CD14-positive monocyte (primary cell): ENCODE measurements around the gene ADAMTS17. TPM values are rescaled to one million over a fixed set of nuclear protein-coding genes. Genes with fewer than 3 reads are reported as not detected.

Experiments used
- DNase-seq, 3 donors: peaks; one replicate each; pipeline ENCODE4 v3.0.0-alpha.2; 2011 to 2022
- H2AFZ ChIP-seq: 2 replicates; pipeline ENCODE4 v1.6.0; 2012; ENCODE audit warnings: mild to moderate bottlenecking, low read depth, low read length, inconsistent platforms; ENCODE audit not compliant: insufficient read depth, poor library complexity, severe bottlenecking
- H3K27ac ChIP-seq, 2 donors: 1 replicate in 1 of 2; 2 replicates in 1 of 2; pipeline ENCODE4 v1.5.1; 2012 to 2013; ENCODE audit warnings: low read length in 2 of 2, control low read depth in 1 of 2, inconsistent platforms in 1 of 2, low read depth in 1 of 2, mild to moderate bottlenecking in 1 of 2
- H3K27me3 ChIP-seq, 2 donors: one replicate each; pipeline versions ENCODE4 v1.6.0 to v1.6.1; 2011 to 2013; ENCODE audit warnings: low read length in 2 of 2; ENCODE audit not compliant: control insufficient read depth in 2 of 2, insufficient read depth in 2 of 2
- H3K36me3 ChIP-seq, 2 donors: replicated peaks in 1 of 2; 1 replicate in 1 of 2; 2 replicates in 1 of 2; pipeline versions ENCODE4 v1.5.1 to v1.6.1; 2012 to 2013; ENCODE audit warnings: low read length in 2 of 2, control low read depth in 1 of 2, inconsistent platforms in 1 of 2, mild to moderate bottlenecking in 1 of 2; ENCODE audit not compliant: insufficient read depth in 2 of 2, control insufficient read depth in 1 of 2
- H3K4me1 ChIP-seq, 2 donors: 1 replicate in 1 of 2; 2 replicates in 1 of 2; pipeline versions ENCODE4 v1.5.1 to v1.6.1; 2012 to 2013; ENCODE audit warnings: low read length in 2 of 2, control low read depth in 1 of 2, inconsistent platforms in 1 of 2, mild to moderate bottlenecking in 1 of 2, moderate library complexity in 1 of 2; ENCODE audit not compliant: insufficient read depth in 2 of 2, control insufficient read depth in 1 of 2
- H3K4me2 ChIP-seq: replicated peaks from 2 replicates; pipeline ENCODE3; 2012; ENCODE audit warnings: low read length, moderate library complexity, mild to moderate bottlenecking; ENCODE audit not compliant: poor library complexity, severe bottlenecking; ENCODE audit errors: extremely low read depth
- H3K4me3 ChIP-seq, 3 experiments: fragments of 200-600 bp in 1 of 3; sonication (generic) in 1 of 3; replicated peaks in 1 of 3; 1 replicate in 2 of 3; 2 replicates in 1 of 3; pipeline ENCODE4 v1.5.1; 2011 to 2013; ENCODE audit warnings: low read length in 3 of 3, mild to moderate bottlenecking in 3 of 3, control low read depth in 2 of 3, low read depth in 2 of 3, inconsistent platforms in 1 of 3, moderate library complexity in 1 of 3
- H3K79me2 ChIP-seq: 2 replicates; pipeline ENCODE4 v1.6.0; 2012; ENCODE audit warnings: mild to moderate bottlenecking, control low read depth, inconsistent platforms, low read length, moderate library complexity; ENCODE audit not compliant: insufficient read depth
- H3K9ac ChIP-seq: 2 replicates; pipeline ENCODE4 v1.6.0; 2017; ENCODE audit warnings: low read length, mild to moderate bottlenecking; ENCODE audit not compliant: insufficient read depth, poor library complexity, severe bottlenecking
- H3K9me3 ChIP-seq, 2 donors: replicated peaks in 1 of 2; 1 replicate in 1 of 2; 2 replicates in 1 of 2; pipeline versions ENCODE4 v1.5.1 to v1.6.1; 2012 to 2013; ENCODE audit warnings: low read length in 2 of 2, control low read depth in 1 of 2; ENCODE audit not compliant: control insufficient read depth in 1 of 2, insufficient read depth in 1 of 2
- H4K20me1 ChIP-seq: 2 replicates; pipeline ENCODE4 v1.6.0; 2012; ENCODE audit warnings: mild to moderate bottlenecking, low read length, control low read depth, moderate library complexity; ENCODE audit not compliant: insufficient read depth
- H3K27ac Mint-ChIP-seq, 7 donors: one replicate each; pipeline ENCODE4 v1.8.0; 2020; ENCODE audit warnings: mild to moderate bottlenecking in 7 of 7, mixed read lengths in 7 of 7, moderate library complexity in 6 of 7, inconsistent platforms in 2 of 7
- H3K27me3 Mint-ChIP-seq, 3 donors: one replicate each; pipeline ENCODE4 v1.8.0; 2021 to 2022; ENCODE audit warnings: low read depth in 3 of 3, mild to moderate bottlenecking in 3 of 3, mixed read lengths in 3 of 3, moderate library complexity in 3 of 3, inconsistent platforms in 1 of 3
- H3K36me3 Mint-ChIP-seq, 2 donors: one replicate each; pipeline ENCODE4 v1.8.0; 2020; ENCODE audit warnings: mixed read lengths in 2 of 2, inconsistent platforms in 1 of 2, mild to moderate bottlenecking in 1 of 2
- H3K4me1 Mint-ChIP-seq: one replicate; pipeline ENCODE4 v1.8.0; 2020; ENCODE audit warnings: mild to moderate bottlenecking, mixed read lengths
- H3K4me3 Mint-ChIP-seq, 2 donors: one replicate each; pipeline ENCODE4 v1.8.0; 2020; ENCODE audit warnings: mild to moderate bottlenecking in 2 of 2, mixed read lengths in 2 of 2, moderate library complexity in 1 of 2
- H3K9me3 Mint-ChIP-seq, 7 donors: one replicate each; pipeline ENCODE4 v1.8.0; 2020 to 2022; ENCODE audit warnings: mixed read lengths in 7 of 7, mild to moderate bottlenecking in 6 of 7, moderate library complexity in 6 of 7, inconsistent platforms in 2 of 7
- WGBS: methylation state at CpG from one replicate; pipeline ENCODE4 v1.1.5; 2013; ENCODE audit warnings: missing lambda C conversion rate; ENCODE audit not compliant: insufficient coverage; 5-methylcytosine and 5-hydroxymethylcytosine counted together
- intact Hi-C, 2 donors: fragments of 100-400 bp; cut with micrococcal nuclease; formaldehyde crosslinking; loops; one replicate each; pipeline versions ENCODE4 v1.15.0 to v1.15.1; 2023
- polyA plus RNA-seq, 3 donors: library from polyadenylated mRNA; depleted of rRNA in 1 of 3; unstranded in 2 of 3; stranded (reverse) in 1 of 3; fragments of 300-500 nt in 2 of 3; fragments of >200 nt in 1 of 3; fragmentation: Illumina TruSeq in 2 of 3; gene quantifications; 1 replicate in 2 of 3; 2 replicates in 1 of 3; pipeline ENCODE4 v1.2.3, GENCODE V29; 2012 to 2021
- TF ChIP-seq, protein P1 (sequence below): fragments of 200-600 bp; IDR thresholded peaks from one replicate; pipeline ENCODE4 v1.8.0; 2022; ENCODE audit warnings: antibody characterized with exemption, mild to moderate bottlenecking

ADAMTS17 gene
- polyA plus RNA-seq, 3 donors = 0.03 to 0.25 TPM; not detected in 1

DNA sequence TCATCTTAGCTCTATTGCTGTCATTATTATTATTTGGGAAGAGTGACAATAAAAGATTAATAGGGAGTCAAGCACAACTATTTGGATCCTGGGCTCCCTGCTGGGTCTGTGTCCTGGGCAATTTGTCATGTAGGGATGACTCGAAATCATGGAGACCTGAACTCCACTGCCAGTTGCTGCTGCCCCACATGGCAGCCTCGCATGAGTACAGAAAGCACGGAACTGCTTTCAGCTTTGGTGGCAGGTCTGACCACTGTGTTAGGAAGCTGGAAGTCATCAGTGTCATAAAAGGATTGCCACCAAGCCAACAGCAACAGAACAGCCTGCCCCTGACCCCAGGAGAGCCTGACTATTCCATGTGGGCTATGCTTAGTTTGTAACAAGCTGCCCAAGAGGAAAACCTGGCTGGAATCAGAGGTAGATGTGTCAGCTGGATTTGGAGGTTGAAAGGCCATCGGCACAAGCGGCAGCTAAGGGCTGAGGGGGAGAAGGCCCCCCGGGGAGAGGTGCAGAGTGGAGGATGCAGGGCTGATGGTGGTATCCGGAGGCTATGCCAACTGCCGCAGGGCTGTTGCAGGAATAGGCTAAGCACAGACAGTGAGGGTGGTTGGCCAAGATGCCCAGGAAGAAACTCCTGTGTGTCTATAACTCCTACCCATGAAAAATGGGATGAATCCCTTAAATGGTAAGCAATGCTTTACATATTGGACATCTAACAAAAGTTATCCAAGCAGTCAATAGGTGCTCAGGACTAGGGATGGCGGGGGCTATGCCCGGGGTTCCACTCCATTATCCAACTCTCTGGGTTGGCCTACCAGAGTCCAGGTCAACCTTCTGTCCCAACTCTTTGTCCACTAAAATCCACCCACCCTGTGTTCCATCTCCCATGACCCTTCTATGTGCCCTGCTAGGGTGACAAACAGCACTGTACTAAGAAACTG lies 291.6 kb downstream of the ADAMTS17 start:
- Histone ChIP-seq H3K4me1 (no peaks in the 10 kb centered on the region), H3K27me3 (no peaks in the 10 kb centered on the region), H3K36me3 (no peaks in the 10 kb centered on the region), H3K4me2 (no peak overlapping the region), H3K27ac (no peak overlapping the region), H3K4me3 (no peak overlapping the region), H2AFZ (no peak overlapping the region), H3K9me3 (peaks cover 19 to 33% of the 10 kb centered on the region in 2 donors), H3K9ac (no peak overlapping the region), H4K20me1 (no peaks in the 10 kb centered on the region), H3K79me2 (no peaks in the 10 kb centered on the region)
- no peaks in the 10 kb centered on the region for H3K36me3 Mint-ChIP-seq
- H3K4me1 Mint-ChIP-seq = peaks cover 5% of the 10 kb centered on the region
- H3K4me3 Mint-ChIP-seq = no peak overlapping the region
- H3K27ac Mint-ChIP-seq = no peak overlapping the region
- peaks cover 9 to 32% (median 13%) of the 10 kb centered on the region in 7 donors for H3K9me3 Mint-ChIP-seq
- peaks cover 2 to 8% (median 4%) of the 10 kb centered on the region in 3 donors for H3K27me3 Mint-ChIP-seq
- 95% methylated on average over 8 of the region's 10 CpGs for WGBS
- intact Hi-C loops = no loop called here
- DNase-seq = no peak
- TF ChIP-seq, protein P1, sequence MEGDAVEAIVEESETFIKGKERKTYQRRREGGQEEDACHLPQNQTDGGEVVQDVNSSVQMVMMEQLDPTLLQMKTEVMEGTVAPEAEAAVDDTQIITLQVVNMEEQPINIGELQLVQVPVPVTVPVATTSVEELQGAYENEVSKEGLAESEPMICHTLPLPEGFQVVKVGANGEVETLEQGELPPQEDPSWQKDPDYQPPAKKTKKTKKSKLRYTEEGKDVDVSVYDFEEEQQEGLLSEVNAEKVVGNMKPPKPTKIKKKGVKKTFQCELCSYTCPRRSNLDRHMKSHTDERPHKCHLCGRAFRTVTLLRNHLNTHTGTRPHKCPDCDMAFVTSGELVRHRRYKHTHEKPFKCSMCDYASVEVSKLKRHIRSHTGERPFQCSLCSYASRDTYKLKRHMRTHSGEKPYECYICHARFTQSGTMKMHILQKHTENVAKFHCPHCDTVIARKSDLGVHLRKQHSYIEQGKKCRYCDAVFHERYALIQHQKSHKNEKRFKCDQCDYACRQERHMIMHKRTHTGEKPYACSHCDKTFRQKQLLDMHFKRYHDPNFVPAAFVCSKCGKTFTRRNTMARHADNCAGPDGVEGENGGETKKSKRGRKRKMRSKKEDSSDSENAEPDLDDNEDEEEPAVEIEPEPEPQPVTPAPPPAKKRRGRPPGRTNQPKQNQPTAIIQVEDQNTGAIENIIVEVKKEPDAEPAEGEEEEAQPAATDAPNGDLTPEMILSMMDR = no peak

DNA sequence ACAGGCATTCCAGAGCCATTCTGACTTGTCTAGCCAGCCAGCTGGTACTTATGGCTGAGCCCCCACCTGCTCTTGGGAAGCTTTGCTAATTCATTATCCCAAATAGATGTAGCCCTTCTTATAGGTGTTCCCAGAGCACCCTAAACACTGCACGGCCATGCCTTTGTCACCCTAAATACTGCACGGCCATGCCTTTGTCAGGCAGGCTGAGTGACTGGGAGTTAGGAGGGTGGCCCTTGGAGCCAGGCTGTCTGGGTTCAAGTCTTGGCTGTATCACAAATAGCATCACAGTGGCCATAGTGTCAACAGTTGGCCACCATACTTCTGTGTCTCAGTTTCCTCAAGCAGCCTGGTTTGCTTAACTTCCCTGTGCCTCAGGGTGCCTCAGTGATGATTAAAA lies 292.3 kb downstream of the ADAMTS17 start:
- H3K4me3 ChIP-seq = no peak overlapping the region
- WGBS = 80% methylated on average over 2 of the region's 2 CpGs

More for the DNA sequence above, 292.3 kb downstream of the ADAMTS17 start:
- Mint-ChIP-seq H3K27ac (no peak overlapping the region), H3K27me3 (peaks cover 2 to 8% (median 4%) of the 10 kb centered on the region in 3 donors), H3K36me3 (no peaks in the 10 kb centered on the region), H3K4me3 (no peak overlapping the region), H3K4me1 (peaks cover 5% of the 10 kb centered on the region), H3K9me3 (peaks cover 11 to 36% (median 13%) of the 10 kb centered on the region in 7 donors)
- no peak overlapping the region for H3K27ac ChIP-seq
- TF ChIP-seq, protein P1 = no peak
- H3K4me2 ChIP-seq = no peak overlapping the region
- H3K79me2 ChIP-seq = no peaks in the 10 kb centered on the region
- H3K27me3 ChIP-seq = no peaks in the 10 kb centered on the region
- no peaks in the 10 kb centered on the region for H4K20me1 ChIP-seq
- no peaks in the 10 kb centered on the region for H3K4me1 ChIP-seq
- DNase-seq = no peak
- peaks cover 19 to 33% of the 10 kb centered on the region in 2 donors for H3K9me3 ChIP-seq
- H3K9ac ChIP-seq = no peak overlapping the region
- no peaks in the 10 kb centered on the region for H3K36me3 ChIP-seq
- H2AFZ ChIP-seq = no peak overlapping the region
- intact Hi-C loops = no loop called here
